Dermis blood vessel endothelial cell (primary cell): ENCODE results near the gene CYP27B1. TPM values are rescaled to one million over a fixed set of nuclear protein-coding genes. Genes with fewer than 3 reads are reported as not detected.
"Not testable (repeated sequence)": the region's sequence is repeated elsewhere in the genome, so short reads cannot be mapped to it uniquely, and the experiment has no call there.

Experiments
- DNase-seq: peaks from one replicate; pipeline ENCODE4 v3.0.0; 2010
- total RNA-seq: library from RNA; depleted of rRNA; stranded (reverse); fragments of >200 nt; gene quantifications from 2 replicates; pipeline ENCODE4 v1.2.3, GENCODE V29; 2014

The CYP27B1 gene
- total RNA-seq, 1 donor from 2014 or later: 0.17 TPM

DNA sequence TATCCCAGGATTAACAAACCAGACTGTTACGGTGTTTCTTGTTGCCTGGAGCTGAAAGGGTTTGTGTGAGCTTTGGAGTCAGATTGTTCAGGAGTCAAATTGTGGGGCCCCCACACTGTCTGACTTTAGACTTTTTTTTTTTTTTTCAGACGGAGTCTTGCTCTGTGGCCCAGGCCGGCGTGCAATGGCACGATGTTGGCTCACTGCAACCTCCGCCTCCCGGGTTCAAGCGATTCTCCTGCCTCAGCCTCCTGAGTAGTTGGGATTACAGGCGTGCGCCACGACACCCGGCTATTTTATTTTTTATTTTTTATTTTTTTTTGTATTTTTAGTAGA, 16.6 kb upstream of the CYP27B1 start:
- DNase-seq: no peak

DNA sequence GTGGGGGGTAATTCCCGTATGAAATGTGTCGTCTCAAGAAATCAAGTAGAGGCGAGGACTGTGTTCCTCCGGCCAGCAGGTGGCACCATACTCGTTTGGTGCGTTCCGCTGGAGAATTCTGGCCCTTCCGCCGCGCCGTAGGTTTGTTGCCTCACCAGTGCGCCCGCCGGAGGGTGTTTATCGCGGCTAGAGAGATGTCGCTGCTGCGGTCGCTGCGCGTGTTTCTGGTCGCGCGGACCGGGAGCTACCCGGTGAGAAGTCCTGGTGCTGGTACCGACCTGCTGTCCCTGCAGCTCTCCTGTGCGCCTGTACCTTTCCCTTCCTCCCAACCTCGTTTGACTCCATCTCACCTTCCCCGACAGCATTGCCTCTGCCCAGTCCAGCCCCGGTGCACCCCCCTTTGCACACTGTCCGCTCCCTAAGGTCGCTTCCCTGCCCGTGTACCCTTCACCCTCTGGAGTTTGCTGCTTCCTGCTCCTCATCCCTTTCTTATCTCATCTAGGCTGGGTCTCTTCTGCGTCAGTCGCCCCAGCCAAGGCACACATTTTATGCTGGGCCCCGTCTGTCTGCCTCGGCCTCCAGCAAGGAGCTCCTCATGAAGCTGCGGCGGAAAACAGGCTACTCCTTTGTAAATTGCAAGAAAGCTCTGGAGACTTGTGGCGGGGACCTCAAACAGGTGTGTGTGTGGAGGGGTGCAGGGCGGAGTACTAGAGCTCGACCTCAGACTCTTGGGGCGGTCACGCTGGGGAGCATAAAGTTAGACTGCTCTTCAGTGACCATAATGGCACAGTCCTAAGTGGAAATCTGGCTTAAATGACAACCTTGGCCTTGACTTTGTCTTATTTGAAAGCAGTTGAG, 16.0 kb upstream of the CYP27B1 start, which contains the start of gene TSFM:
Gene TSFM, plus strand, starts transcription at position 180 of the 858 bp plus-strand sequence. Its CDS starts 15 bp downstream, at position 195.
- peak; percentile 98 for DNase-seq

DNA sequence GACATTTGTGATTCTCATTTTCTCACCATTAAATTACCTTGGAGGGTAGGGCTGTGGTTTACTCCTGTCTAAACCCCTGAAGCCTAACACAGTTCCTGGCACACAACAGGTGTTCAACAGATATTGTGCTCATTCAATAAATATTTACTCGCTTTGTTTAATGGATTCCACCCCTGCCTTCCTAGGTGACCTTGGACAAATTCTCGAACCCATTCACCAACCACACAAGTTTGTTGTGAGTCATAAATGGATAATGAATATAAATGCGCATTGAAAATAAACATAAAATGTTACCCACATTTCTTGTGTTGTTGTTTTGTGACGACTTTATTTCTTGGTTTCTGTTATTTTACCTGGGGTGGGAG, 15.3 kb upstream of the CYP27B1 start:
- no peak for DNase-seq

GRCh38 chr12:57781801-57782200, 14.9 kb upstream of the CYP27B1 start:
- no peak for DNase-seq

DNA sequence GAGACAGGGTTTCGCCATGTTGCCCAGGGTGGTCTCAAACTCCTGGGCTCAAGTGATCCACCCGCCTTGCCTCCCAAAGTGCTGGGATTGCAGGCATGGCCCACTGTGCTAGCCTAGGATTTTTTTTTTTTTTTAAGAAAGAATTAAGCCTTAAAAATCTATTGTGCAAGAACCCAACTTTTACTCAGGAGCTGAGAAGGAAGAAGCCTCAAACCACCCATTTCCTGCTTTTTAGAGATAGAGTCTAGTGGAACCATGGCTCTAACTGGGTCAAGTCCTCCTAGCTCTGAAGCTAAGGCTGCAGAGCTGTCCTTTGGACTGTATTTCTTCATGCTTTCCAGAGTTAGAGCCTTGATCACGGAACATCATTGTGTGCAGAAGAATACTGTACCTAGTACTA, 14.4 kb upstream of the CYP27B1 start:
- DNase-seq: no peak

DNA sequence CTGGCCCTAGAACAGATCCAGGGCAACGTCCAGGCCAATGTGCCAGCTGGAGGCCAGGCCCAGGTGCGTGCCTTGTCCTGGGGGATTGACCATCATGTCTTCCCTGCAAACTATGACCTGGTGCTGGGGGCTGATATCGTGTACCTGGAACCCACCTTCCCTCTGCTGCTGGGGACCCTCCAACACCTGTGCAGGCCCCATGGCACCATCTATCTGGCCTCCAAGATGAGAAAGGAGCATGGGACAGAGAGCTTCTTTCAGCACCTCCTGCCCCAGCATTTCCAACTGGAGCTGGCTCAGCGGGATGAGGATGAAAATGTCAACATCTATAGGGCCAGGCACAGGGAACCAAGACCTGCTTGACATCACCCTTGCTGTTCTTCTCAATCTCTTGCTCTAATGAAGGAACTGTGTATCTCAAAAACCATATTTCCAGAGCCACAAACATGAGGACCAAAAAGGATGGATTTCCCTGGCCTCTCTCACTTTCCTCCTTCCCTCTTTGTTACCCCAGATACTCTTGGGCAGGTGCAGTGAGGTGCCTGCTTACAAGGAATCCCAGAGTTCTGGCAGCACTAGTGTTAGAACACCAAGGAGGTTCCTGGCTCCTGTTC, 13.5 kb upstream of the CYP27B1 start:
- no peak for DNase-seq

DNA sequence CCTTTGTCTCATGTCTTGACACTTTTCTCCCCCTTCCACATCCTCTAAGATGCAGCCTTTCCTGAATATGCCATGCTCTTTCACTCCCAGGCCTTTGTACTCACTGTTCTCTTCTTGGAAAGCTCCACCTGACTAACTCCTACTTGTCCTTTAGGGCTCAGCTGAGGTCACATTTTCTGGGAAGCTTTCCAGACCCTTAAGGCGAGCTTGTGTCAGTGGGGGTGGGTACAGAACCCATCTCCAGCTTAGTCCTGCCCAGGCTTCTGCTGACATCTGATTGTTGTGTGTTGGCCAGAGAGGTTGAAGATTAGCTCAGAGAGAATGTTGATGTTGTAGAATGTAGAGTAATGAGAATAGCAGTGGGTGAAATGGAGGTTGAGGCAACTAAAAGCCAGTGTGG, 12.9 kb upstream of the CYP27B1 start:
- no peak for DNase-seq

GRCh38 chr12:57777911-57778310, 11.0 kb upstream of the CYP27B1 start:
- no peak for DNase-seq

- DNase-seq: no peak
These were observed 10.5 kb upstream of the CYP27B1 start for GRCh38 chr12:57777367-57777766.

DNA sequence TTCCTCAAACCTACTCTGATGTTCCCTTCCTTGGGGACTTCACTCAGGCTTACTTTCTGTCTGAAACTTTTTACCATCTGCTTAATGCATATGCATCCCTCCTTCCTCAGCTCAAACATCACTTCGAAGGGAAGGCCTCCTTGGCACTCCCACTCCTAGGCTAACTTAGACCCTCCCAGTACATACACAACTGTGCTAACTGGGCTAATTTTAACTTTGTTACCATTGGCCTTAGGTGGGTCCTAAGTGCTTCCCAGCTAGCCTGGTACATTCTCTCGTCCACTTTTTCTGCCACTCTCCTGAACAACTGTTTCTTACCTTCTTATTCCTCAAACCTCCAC, 9.3 kb upstream of the CYP27B1 start:
- no peak for DNase-seq

DNA sequence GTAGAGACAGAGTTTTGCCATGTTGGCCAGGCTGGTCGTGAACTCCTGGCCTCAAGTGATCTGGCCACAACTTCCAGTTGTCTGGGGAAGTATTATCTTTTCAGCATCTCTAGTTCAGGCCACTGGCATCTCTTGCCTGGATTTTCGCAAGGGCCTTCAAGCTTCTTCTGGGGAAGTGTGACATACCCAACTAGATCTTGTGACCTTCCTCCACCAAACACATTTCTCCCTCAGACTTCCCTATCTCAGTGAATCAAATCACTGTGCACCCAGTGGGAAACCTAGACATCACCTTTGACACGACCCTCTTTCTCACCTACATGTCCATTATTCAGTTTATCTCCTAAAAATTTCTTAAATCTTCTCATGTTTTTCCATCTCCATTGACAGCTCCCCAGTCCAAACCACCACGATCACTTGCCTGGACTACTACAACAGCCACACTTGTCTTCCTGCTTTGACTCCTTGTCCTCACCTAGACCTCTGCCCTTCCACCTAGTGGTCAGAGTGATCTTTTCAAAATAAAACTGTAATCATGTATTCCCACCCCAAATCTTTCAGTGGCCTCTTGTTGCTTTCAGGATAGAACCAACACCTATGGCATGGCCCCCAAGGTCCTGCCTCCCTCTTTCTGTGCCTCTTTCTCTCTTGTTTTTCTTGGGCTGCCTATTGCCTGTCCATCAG, 8.8 kb upstream of the CYP27B1 start:
- DNase-seq: no peak

GRCh38 chr12:57775044-57775443, 8.2 kb upstream of the CYP27B1 start:
- DNase-seq: no peak

DNA sequence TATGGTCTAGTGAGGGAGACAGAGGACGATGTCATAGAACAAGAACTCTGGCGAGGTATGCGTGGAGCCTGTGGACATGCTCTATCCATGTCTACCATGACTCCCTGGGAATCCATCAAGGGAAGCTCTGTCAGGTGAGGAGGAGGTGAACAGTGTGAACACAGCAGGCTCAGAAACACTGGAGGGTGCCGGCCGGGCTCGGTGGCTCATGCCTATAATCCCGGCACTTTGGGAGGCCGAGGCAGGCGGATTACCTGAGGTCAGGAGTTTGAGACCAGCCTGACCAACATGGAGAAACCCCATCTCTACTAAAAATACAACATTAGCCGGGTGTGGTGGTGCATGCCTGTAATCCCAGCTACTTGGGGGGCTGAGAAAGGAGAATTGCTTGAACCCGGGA, 7.8 kb upstream of the CYP27B1 start:
- DNase-seq: not testable (repeated sequence)

DNA sequence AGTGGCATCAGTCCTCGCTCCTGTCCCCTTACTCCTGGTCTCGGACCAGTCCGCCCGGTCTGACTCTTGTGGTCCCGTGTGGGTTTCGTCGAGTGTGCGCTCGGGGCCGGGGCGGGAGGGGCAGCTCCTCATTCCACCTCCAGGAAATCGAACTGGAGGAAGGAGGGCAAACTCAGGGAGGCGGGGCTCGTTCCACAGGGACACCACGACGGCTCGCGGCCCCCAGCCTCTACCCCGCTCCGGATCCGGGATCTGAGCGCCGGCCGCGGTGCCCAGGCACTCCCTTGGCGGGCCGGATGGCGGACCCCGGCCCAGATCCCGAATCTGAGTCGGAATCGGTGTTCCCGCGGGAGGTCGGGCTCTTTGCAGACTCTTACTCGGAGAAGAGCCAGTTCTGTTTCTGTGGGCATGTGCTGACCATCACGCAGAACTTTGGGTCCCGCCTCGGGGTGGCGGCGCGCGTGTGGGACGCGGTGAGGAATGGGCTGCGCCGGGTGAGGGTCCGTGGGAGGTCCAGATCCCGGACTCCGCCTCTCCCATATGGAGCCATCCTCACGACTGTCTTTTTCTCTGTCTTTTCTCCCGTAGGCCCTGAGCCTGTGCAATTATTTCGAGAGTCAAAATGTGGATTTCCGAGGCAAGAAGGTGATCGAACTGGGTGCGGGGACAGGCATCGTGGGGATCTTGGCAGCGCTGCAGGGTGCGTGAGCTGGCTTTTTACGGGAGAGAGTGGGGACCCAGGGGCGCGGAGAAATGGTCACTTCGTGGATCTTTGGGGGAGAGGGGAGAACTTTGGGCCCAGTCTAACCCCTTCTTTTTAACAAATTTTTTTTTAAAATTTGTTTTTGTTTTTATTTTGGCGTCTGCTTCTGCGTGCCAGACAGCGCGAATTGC, 5.8 kb upstream of the CYP27B1 start, which contains the start of gene EEF1AKMT3:
Gene EEF1AKMT3, plus strand, starts transcription at position 186 of the 894 bp plus-strand sequence. Its CDS starts 111 bp downstream, at position 297.
- DNase-seq: peak; percentile 63

GRCh38 chr12:57771873-57772428, 5.1 kb upstream of the CYP27B1 start, which contains the start of gene METTL1:
Gene METTL1 (minus strand): TSS chr12:57772105. CDS start chr12:57772083, 22 bp downstream.
- DNase-seq: peak; percentile 98

DNA sequence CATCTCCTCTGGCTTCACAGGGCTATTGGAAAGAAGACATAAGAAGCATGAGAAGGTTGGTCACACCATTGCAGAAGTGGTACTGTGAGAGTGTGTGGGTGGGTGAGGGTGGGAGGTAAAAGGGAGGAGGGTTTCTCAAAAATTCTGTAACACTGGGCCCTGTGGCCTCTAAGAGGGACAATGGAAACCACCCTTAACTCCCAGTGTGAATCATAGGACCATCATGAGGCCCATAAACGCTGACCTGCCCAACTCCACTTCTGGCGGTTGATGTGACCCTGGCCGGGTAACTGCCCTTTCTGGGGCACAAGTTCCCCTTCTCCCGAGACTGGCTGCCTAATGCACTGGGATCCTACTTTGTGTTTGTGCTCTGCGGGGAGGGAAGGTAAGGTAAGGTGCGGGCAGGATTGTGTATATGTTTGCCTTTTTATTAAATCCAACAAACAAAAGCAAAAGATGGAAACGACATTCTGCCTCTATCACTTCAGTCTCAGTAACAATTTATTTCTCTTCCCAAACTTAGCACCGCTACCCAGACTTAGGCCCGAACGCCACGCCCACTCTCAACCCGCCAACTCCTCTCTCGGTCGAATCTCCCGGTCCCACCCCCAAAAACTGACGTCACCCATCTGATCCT, 4.5 kb upstream of the CYP27B1 start:
- DNase-seq: peak; percentile 90

DNA sequence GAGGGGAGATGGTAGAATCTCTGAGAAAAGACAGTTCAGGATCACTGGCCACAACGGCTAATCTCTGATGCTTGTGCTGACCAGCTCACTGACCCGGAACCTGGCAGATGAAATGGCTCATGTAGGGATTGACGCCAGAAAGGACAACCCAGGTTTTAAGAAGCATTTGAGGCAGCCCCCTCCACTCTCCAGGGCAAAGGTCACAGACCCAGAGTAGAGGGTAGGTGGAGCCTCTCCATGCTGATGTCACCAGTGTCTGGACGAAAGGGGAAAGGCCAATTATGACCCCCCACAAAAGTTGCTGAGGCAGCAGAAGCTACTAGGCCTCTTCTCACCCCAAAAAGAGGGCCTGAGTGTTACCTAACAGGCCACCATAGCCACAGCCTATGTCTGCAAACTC, 3.9 kb upstream of the CYP27B1 start:
- DNase-seq: no peak

DNA sequence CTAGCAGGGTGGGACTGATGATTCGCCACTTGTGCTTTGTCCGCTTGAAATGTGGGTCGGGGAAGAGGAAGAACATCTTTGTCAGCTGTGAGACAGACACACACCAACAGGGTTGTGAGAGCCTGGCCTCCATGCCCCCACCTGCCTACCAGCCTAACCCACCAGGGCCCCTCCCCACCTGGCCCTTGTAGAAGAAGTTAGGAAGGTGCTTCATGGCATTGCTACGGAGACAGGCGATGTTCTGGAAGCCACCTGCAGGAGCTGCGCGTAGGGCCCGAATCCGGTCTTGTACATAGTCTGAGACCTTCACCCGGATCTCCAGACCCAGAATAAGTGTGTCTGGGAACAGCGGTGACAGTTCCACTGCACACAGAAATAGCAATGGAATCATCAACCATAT, 2.7 kb upstream of the CYP27B1 start:
- no peak for DNase-seq

DNA sequence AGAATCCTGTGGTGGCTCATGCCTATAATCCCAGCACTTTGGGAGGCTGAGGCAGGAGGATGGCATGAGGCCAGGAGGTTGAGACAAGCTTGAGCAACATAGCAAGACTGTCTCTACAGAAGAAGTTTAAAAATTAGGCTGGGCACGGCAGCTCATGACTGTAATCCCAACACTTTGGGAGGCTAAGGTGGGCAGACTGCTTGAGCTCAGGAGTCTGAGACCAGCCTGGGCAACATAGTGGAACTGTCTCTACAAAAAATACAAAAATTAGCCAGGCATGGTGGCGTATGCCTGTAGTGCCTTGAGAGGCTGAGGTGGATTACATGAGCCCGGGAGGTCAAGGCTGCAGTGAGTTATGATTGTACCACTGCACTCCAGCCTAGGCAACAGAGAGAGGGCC, 998 bp upstream of the CYP27B1 start:
- no peak for DNase-seq

DNA sequence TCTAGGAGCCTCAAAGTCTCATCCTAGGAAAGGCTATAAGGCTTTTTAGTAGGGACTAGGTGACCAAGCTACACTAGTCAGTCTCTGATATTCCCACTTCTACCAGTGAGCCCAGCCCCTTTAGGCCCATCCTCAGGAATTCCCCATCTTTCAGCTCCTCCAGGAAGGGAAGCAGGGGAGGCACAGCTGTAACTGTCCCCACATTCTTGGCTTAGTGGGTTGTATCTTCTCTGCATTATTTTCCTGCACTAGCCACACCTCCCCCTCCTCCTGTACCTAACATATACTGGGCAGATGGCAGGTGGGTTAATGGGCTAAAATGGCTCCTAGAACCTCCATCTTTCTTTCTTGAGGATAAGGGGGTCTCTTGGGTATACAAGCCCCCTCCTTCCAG, 424 bp upstream of the CYP27B1 start:
- no peak for DNase-seq

DNA sequence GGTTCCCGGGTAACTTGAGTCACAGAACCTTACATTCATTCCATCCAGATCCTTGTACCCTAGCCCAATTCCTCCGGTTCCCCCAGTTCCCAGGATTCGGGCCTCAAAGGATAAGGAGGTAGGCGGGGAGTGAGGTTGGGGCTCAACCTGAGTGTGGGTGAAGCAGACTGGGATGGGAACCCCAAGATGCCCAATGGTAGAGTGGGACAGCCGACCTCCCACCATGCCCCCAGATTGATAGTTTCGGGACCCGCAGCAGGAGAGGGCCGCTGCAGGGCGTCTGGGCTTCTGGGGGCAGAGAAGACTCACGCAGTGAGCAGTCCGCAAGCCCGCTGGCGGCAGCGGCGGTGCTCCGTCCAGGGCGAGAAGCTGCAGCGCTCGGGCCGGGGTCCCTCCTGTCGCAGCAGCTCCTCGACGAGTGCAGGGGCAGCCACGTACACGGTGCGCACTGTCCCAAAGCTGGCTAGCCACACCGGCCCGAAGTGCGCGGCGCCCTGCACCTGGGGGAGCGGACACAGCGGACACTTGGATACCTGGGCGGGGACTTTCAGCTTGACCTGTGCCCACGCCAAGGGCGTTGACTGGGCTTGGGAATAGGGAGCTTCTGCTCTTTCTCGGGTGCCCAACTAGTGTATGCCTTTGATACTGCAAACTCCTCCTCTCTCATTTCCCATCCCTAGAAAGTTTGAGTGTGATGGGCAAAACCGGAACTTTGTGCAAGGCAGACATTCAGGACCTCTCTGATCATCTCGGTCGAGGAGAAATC, 997 bp downstream of the CYP27B1 start:
- DNase-seq: no peak
